ENCODE data around the gene IGLL5.

Gene IGLL5

GRCh38 chr22:22887621-22888503, at the start of gene IGLL5:
Gene IGLL5 (plus strand): TSS chr22:22887816. CDS start chr22:22888054, 238 bp downstream.
- in situ Hi-C loops (cut with HindIII; ENCODE audit: low sequenced_read_pairs) = no loop called here

GRCh38 chr22:22838148-22838786, 49.3 kb upstream of the IGLL5 start:
- in situ Hi-C loops (cut with HindIII; ENCODE audit: low sequenced_read_pairs) = no loop called here

- in situ Hi-C loops (cut with HindIII; ENCODE audit: low sequenced_read_pairs) = no loop called here
These were observed 47.9 kb upstream of the IGLL5 start for GRCh38 chr22:22839570-22840314.

GRCh38 chr22:22840780-22841179, 46.8 kb upstream of the IGLL5 start:
- in situ Hi-C loops (cut with HindIII; ENCODE audit: low sequenced_read_pairs) = no loop called here

GRCh38 chr22:22841598-22841997, 46.0 kb upstream of the IGLL5 start:
- in situ Hi-C loops (cut with HindIII; ENCODE audit: low sequenced_read_pairs) = no loop called here

GRCh38 chr22:22842085-22842484, 45.5 kb upstream of the IGLL5 start:
- in situ Hi-C loops (cut with HindIII; ENCODE audit: low sequenced_read_pairs) = no loop called here

- in situ Hi-C loops (cut with HindIII; ENCODE audit: low sequenced_read_pairs) = no loop called here
These were observed 43.8 kb upstream of the IGLL5 start for GRCh38 chr22:22843848-22844247.

GRCh38 chr22:22847241-22847640, 40.4 kb upstream of the IGLL5 start:
- in situ Hi-C loops (cut with HindIII; ENCODE audit: low sequenced_read_pairs) = no loop called here

- in situ Hi-C loops (cut with HindIII; ENCODE audit: low sequenced_read_pairs) = no loop called here
These were observed 39.2 kb upstream of the IGLL5 start for GRCh38 chr22:22848364-22848866.

GRCh38 chr22:22849640-22850610, 37.7 kb upstream of the IGLL5 start:
- in situ Hi-C loops (cut with HindIII; ENCODE audit: low sequenced_read_pairs) = no loop called here

- in situ Hi-C loops (cut with HindIII; ENCODE audit: low sequenced_read_pairs) = no loop called here
These were observed 35.6 kb upstream of the IGLL5 start for GRCh38 chr22:22851969-22852368.

- in situ Hi-C loops (cut with HindIII; ENCODE audit: low sequenced_read_pairs) = no loop called here
These were observed 33.9 kb upstream of the IGLL5 start for GRCh38 chr22:22853713-22854112.

- in situ Hi-C loops (cut with HindIII; ENCODE audit: low sequenced_read_pairs) = no loop called here
These were observed 33.1 kb upstream of the IGLL5 start for GRCh38 chr22:22854466-22854865.

- in situ Hi-C loops (cut with HindIII; ENCODE audit: low sequenced_read_pairs) = no loop called here
These were observed 32.5 kb upstream of the IGLL5 start for GRCh38 chr22:22855085-22855484.

GRCh38 chr22:22855617-22856308, 31.9 kb upstream of the IGLL5 start:
- in situ Hi-C loops (cut with HindIII; ENCODE audit: low sequenced_read_pairs) = no loop called here

GRCh38 chr22:22856364-22856763, 31.3 kb upstream of the IGLL5 start:
- in situ Hi-C loops (cut with HindIII; ENCODE audit: low sequenced_read_pairs) = no loop called here

GRCh38 chr22:22856885-22857606, 30.6 kb upstream of the IGLL5 start:
- in situ Hi-C loops (cut with HindIII; ENCODE audit: low sequenced_read_pairs) = no loop called here

- in situ Hi-C loops (cut with HindIII; ENCODE audit: low sequenced_read_pairs) = no loop called here
These were observed 29.7 kb upstream of the IGLL5 start for GRCh38 chr22:22857607-22858558.

Measured in endothelial cell of hepatic sinusoid (primary cell).